Tibial nerve (tissue), 4 donors: ENCODE results near the gene YJEFN3.

Source experiments
- EP300 ChIP-seq, 2 donors: sonication (generic); formaldehyde crosslinking; IDR thresholded peaks; one replicate each; pipeline ENCODE4 v1.6.1; 2017; ENCODE audit warnings: antibody characterized with exemption in 2 of 2, mild to moderate bottlenecking in 1 of 2
- POLR2A ChIP-seq, 2 donors: fragments of 450-650 bp; IDR thresholded peaks; one replicate each; pipeline ENCODE4 v1.6.1; 2017; ENCODE audit warnings: antibody characterized with exemption in 2 of 2, mild to moderate bottlenecking in 2 of 2, moderate library complexity in 2 of 2
- TF ChIP-seq, protein P1 (sequence below), 5 experiments: fragments of 200-600 bp in 3 of 5; fragments of 450-650 bp in 2 of 5; sonication (generic) in 3 of 5; IDR thresholded peaks; one replicate each; pipeline ENCODE4 v1.5.1; 2016 to 2019; ENCODE audit warnings: antibody characterized with exemption in 5 of 5, mild to moderate bottlenecking in 3 of 5, moderate library complexity in 2 of 5

DNA sequence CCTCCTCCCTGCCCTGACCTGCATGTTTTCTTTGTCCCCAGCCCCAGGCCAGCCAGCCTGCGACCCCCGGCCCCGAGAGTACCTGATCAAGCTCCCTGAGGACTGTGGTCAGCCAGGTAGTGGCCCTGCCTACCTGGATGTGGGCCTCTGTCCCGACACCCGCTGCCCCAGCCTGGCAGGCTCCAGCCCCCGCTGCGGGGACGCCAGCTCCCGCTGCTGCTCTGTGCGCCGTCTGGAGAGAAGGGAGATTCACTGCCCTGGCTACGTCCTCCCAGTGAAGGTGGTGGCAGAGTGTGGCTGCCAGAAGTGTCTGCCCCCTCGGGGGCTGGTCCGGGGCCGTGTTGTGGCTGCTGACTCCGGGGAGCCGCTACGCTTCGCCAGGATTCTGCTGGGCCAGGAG, 14.9 kb downstream of the YJEFN3 start:
- TF ChIP-seq, protein P1, sequence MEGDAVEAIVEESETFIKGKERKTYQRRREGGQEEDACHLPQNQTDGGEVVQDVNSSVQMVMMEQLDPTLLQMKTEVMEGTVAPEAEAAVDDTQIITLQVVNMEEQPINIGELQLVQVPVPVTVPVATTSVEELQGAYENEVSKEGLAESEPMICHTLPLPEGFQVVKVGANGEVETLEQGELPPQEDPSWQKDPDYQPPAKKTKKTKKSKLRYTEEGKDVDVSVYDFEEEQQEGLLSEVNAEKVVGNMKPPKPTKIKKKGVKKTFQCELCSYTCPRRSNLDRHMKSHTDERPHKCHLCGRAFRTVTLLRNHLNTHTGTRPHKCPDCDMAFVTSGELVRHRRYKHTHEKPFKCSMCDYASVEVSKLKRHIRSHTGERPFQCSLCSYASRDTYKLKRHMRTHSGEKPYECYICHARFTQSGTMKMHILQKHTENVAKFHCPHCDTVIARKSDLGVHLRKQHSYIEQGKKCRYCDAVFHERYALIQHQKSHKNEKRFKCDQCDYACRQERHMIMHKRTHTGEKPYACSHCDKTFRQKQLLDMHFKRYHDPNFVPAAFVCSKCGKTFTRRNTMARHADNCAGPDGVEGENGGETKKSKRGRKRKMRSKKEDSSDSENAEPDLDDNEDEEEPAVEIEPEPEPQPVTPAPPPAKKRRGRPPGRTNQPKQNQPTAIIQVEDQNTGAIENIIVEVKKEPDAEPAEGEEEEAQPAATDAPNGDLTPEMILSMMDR (IDR thresholded peaks at IDR 0.05) = no peak
- TF ChIP-seq EP300 (IDR thresholded peaks at IDR 0.05) = no peak
- no peak for TF ChIP-seq POLR2A (IDR thresholded peaks at IDR 0.05)
